Neuronal stem cell (in vitro differentiated cells): ENCODE data around the gene ADORA2A.
A peak's percentile ranks its signal among the peaks of the same experiment; 100 is the strongest.

Source experiments
- DNase-seq: peaks from one replicate; pipeline ENCODE4 v3.0.0-alpha.2; 2013; ENCODE audit warnings: low spot score
- H2AFZ ChIP-seq: one replicate; pipeline ENCODE4 v1.6.1; 2013; ENCODE audit warnings: mild to moderate bottlenecking, low read length, inconsistent platforms
- H2AK5ac ChIP-seq: 2 replicates; pipeline ENCODE4 v1.6.1; 2013; ENCODE audit warnings: low read depth, mild to moderate bottlenecking, inconsistent platforms, low read length, moderate library complexity, mixed read lengths
- H2BK120ac ChIP-seq: 2 replicates; pipeline ENCODE4 v1.6.1; 2013; ENCODE audit warnings: low read depth, mild to moderate bottlenecking, inconsistent platforms, low read length, moderate library complexity, mixed read lengths
- H2BK12ac ChIP-seq: one replicate; pipeline ENCODE4 v1.6.1; 2013; ENCODE audit warnings: low read length, inconsistent platforms
- H2BK15ac ChIP-seq: 2 replicates; pipeline ENCODE4 v1.6.1; 2013; ENCODE audit warnings: mild to moderate bottlenecking, low read length, inconsistent platforms, mixed read lengths
- H2BK5ac ChIP-seq: one replicate; pipeline ENCODE4 v1.6.1; 2013; ENCODE audit warnings: inconsistent platforms, mild to moderate bottlenecking, low read length, moderate library complexity
- H3K14ac ChIP-seq: one replicate; pipeline ENCODE4 v1.6.1; 2013; ENCODE audit warnings: low read length, inconsistent platforms
- H3K18ac ChIP-seq: 2 replicates; pipeline ENCODE4 v1.6.1; 2013; ENCODE audit warnings: low read length, inconsistent platforms
- H3K23ac ChIP-seq: 2 replicates; pipeline ENCODE4 v1.6.1; 2013; ENCODE audit warnings: low read depth, mild to moderate bottlenecking, mixed read lengths, low read length, inconsistent platforms; ENCODE audit not compliant: poor library complexity
- H3K27ac ChIP-seq: replicated peaks from 3 replicates; pipeline ENCODE4 v1.5.1; 2013; ENCODE audit warnings: low read length, inconsistent platforms
- H3K27me3 ChIP-seq, 3 experiments: 2 replicates each; pipeline ENCODE4 v1.6.1; 2013; ENCODE audit warnings: low read length in 3 of 3, mild to moderate bottlenecking in 2 of 3, inconsistent platforms in 1 of 3, low read depth in 1 of 3, mixed read lengths in 1 of 3, moderate library complexity in 1 of 3; ENCODE audit not compliant: control insufficient read depth in 3 of 3, insufficient read depth in 3 of 3
- H3K36me3 ChIP-seq, 2 donors: replicated peaks in 1 of 2; 2 replicates each; pipeline ENCODE4 v1.6.1; 2013; ENCODE audit warnings: low read length in 2 of 2; ENCODE audit not compliant: control insufficient read depth in 2 of 2, insufficient read depth in 2 of 2
- H3K4ac ChIP-seq: 2 replicates; pipeline ENCODE4 v1.6.1; 2013; ENCODE audit warnings: inconsistent platforms, mild to moderate bottlenecking, low read length, moderate library complexity
- H3K4me1 ChIP-seq, 2 donors: 1 replicate in 1 of 2; 2 replicates in 1 of 2; pipeline ENCODE4 v1.6.1; 2013; ENCODE audit warnings: low read length in 2 of 2, low read depth in 1 of 2; ENCODE audit not compliant: control insufficient read depth in 2 of 2, insufficient read depth in 1 of 2
- H3K4me2 ChIP-seq: one replicate; pipeline ENCODE4 v1.6.1; 2013; ENCODE audit warnings: mild to moderate bottlenecking, low read length, inconsistent platforms; ENCODE audit not compliant: insufficient read depth, poor library complexity, severe bottlenecking
- H3K4me3 ChIP-seq, 2 donors: 2 replicates each; pipeline ENCODE4 v1.5.1; 2013; ENCODE audit warnings: low read length in 2 of 2, mild to moderate bottlenecking in 2 of 2, inconsistent platforms in 1 of 2, moderate library complexity in 1 of 2
- H3K79me1 ChIP-seq: one replicate; pipeline ENCODE4 v1.6.1; 2013; ENCODE audit warnings: low read depth, mild to moderate bottlenecking, inconsistent platforms, low read length, moderate library complexity
- H3K9ac ChIP-seq: one replicate; pipeline ENCODE4 v1.6.1; 2013; ENCODE audit warnings: mild to moderate bottlenecking, low read depth, low read length, inconsistent platforms; ENCODE audit not compliant: poor library complexity
- H3K9me3 ChIP-seq, 2 donors: replicated peaks in 1 of 2; 2 replicates each; pipeline versions ENCODE3 to v1.6.1; 2013; ENCODE audit warnings: low read length in 2 of 2, mild to moderate bottlenecking in 2 of 2, inconsistent platforms in 1 of 2, low read depth in 1 of 2, mixed read lengths in 1 of 2, moderate library complexity in 1 of 2; ENCODE audit not compliant: control insufficient read depth in 2 of 2, insufficient read depth in 1 of 2
- H4K8ac ChIP-seq: one replicate; pipeline ENCODE4 v1.6.1; 2013; ENCODE audit warnings: low read depth, mild to moderate bottlenecking, inconsistent platforms, low read length, moderate library complexity
- H4K91ac ChIP-seq: one replicate; pipeline ENCODE4 v1.6.1; 2013; ENCODE audit warnings: low read length, low read depth, mild to moderate bottlenecking, inconsistent platforms; ENCODE audit not compliant: poor library complexity
- WGBS, 2 donors: extraction: QIAGEN DNeasy Blood & Tissue Kit; methylation state at CpG; one replicate each; pipeline ENCODE4 v1.1.7; 2013; ENCODE audit warnings: missing lambda C conversion rate in 2 of 2, mixed read lengths in 1 of 2; ENCODE audit not compliant: insufficient read length in 2 of 2, insufficient replicate concordance in 1 of 2; ENCODE audit errors: extremely low coverage in 2 of 2; 5-methylcytosine and 5-hydroxymethylcytosine counted together

The ADORA2A gene

GRCh38 chr22:24409707-24410106, 17.7 kb upstream of the ADORA2A start:
- H3K14ac ChIP-seq = no peak overlapping the region
- H3K4me1 ChIP-seq = peaks cover 11 to 12% of the 10 kb centered on the region in 2 donors
- no peak overlapping the region for H2BK5ac ChIP-seq
- no peak overlapping the region for H2BK12ac ChIP-seq
- peaks cover 0 to 4% of the 10 kb centered on the region in 2 donors for H3K9me3 ChIP-seq
- no peaks in the 10 kb centered on the region for H3K27me3 ChIP-seq
- no peak overlapping the region for H2BK15ac ChIP-seq
- H4K8ac ChIP-seq = no peak overlapping the region
- no peak overlapping the region for H4K91ac ChIP-seq
- H3K4me2 ChIP-seq = no peak overlapping the region
- H2AK5ac ChIP-seq = no peak overlapping the region
- H3K18ac ChIP-seq = no peak overlapping the region
- no peak overlapping the region for H3K4me3 ChIP-seq
- no peak for DNase-seq
- no CpG with 5 or more reads among the region's 9 CpGs for WGBS, 2 donors
- no peak overlapping the region for H2AFZ ChIP-seq
- no peak overlapping the region for H3K27ac ChIP-seq
- H2BK120ac ChIP-seq = no peak overlapping the region
- peaks cover 1% of the 10 kb centered on the region for H3K79me1 ChIP-seq
- H3K23ac ChIP-seq = no peak overlapping the region
- H3K9ac ChIP-seq = no peak overlapping the region
- peaks cover 12 to 78% of the 10 kb centered on the region in 2 donors for H3K36me3 ChIP-seq
- no peak overlapping the region for H3K4ac ChIP-seq

GRCh38 chr22:24410110-24410856, 17.1 kb upstream of the ADORA2A start:
- peaks cover 16 to 78% of the 10 kb centered on the region in 2 donors for H3K36me3 ChIP-seq
- H3K18ac ChIP-seq = no peak overlapping the region
- H3K9ac ChIP-seq = no peak overlapping the region
- no peak overlapping the region for H3K27ac ChIP-seq
- H3K9me3 ChIP-seq = no peaks in the 10 kb centered on the region
- H2BK12ac ChIP-seq = no peak overlapping the region
- H4K8ac ChIP-seq = no peak overlapping the region
- peaks cover 1% of the 10 kb centered on the region for H3K79me1 ChIP-seq
- no peak for DNase-seq
- H3K27me3 ChIP-seq = no peaks in the 10 kb centered on the region
- H2AFZ ChIP-seq = no peak overlapping the region
- no peak overlapping the region for H4K91ac ChIP-seq
- no peak overlapping the region for H3K4me3 ChIP-seq
- H2BK5ac ChIP-seq = no peak overlapping the region
- no CpG with 5 or more reads among the region's 8 CpGs for WGBS, 2 donors
- peaks cover 11 to 12% of the 10 kb centered on the region in 2 donors for H3K4me1 ChIP-seq
- no peak overlapping the region for H3K4ac ChIP-seq
- H2AK5ac ChIP-seq = no peak overlapping the region
- H2BK120ac ChIP-seq = no peak overlapping the region
- no peak overlapping the region for H3K14ac ChIP-seq
- H2BK15ac ChIP-seq = no peak overlapping the region
- no peak overlapping the region for H3K23ac ChIP-seq
- H3K4me2 ChIP-seq = no peak overlapping the region

GRCh38 chr22:24411256-24412004, 16.0 kb upstream of the ADORA2A start:
- H3K36me3 ChIP-seq = peaks cover 20 to 82% of the 10 kb centered on the region in 2 donors

GRCh38 chr22:24412274-24412673, 15.1 kb upstream of the ADORA2A start:
- Histone ChIP-seq H3K4me1 (peaks cover 2 to 4% of the 10 kb centered on the region in 2 donors), H3K4me2 (no peak overlapping the region), H3K18ac (peak overlapping the region; percentile 44), H2BK5ac (no peak overlapping the region), H2BK12ac (no peak overlapping the region), H3K79me1 (peaks cover 1% of the 10 kb centered on the region), H2BK120ac (no peak overlapping the region), H3K9ac (no peak overlapping the region), H3K36me3 (peaks cover 22 to 87% of the 10 kb centered on the region in 2 donors), H3K4me3 (no peak overlapping the region), H4K8ac (no peak overlapping the region), H2AK5ac (no peak overlapping the region), H3K14ac (no peak overlapping the region), H3K27me3 (no peaks in the 10 kb centered on the region), H2AFZ (no peak overlapping the region), H2BK15ac (no peak overlapping the region), H3K9me3 (no peaks in the 10 kb centered on the region), H3K4ac (no peak overlapping the region), H3K27ac (no peak overlapping the region), H4K91ac (no peak overlapping the region), H3K23ac (no peak overlapping the region)
- WGBS, 2 donors = no CpG with 5 or more reads among the region's 7 CpGs
- no peak for DNase-seq

More at GRCh38 chr22:24411256-24412004, 16.0 kb upstream of the ADORA2A start:
- no peak overlapping the region for H2AK5ac ChIP-seq
- no peak overlapping the region for H2AFZ ChIP-seq
- WGBS, 2 donors = no CpG with 5 or more reads among the region's 10 CpGs
- H2BK120ac ChIP-seq = no peak overlapping the region
- no peak overlapping the region for H4K8ac ChIP-seq
- H3K9ac ChIP-seq = no peak overlapping the region
- H2BK12ac ChIP-seq = no peak overlapping the region
- no peaks in the 10 kb centered on the region for H3K27me3 ChIP-seq
- no peak overlapping the region for H2BK15ac ChIP-seq
- H3K4ac ChIP-seq = no peak overlapping the region
- DNase-seq = no peak
- H3K79me1 ChIP-seq = peaks cover 1% of the 10 kb centered on the region
- H3K27ac ChIP-seq = no peak overlapping the region
- no peak overlapping the region for H3K14ac ChIP-seq
- H3K4me3 ChIP-seq = no peak overlapping the region
- no peak overlapping the region for H2BK5ac ChIP-seq
- no peak overlapping the region for H3K4me2 ChIP-seq
- H3K9me3 ChIP-seq = no peaks in the 10 kb centered on the region
- no peak overlapping the region for H4K91ac ChIP-seq
- no peak overlapping the region for H3K18ac ChIP-seq
- peaks cover 9 to 10% of the 10 kb centered on the region in 2 donors for H3K4me1 ChIP-seq
- H3K23ac ChIP-seq = no peak overlapping the region
